ENCODE data around the gene RELT.

RELT gene

DNA sequence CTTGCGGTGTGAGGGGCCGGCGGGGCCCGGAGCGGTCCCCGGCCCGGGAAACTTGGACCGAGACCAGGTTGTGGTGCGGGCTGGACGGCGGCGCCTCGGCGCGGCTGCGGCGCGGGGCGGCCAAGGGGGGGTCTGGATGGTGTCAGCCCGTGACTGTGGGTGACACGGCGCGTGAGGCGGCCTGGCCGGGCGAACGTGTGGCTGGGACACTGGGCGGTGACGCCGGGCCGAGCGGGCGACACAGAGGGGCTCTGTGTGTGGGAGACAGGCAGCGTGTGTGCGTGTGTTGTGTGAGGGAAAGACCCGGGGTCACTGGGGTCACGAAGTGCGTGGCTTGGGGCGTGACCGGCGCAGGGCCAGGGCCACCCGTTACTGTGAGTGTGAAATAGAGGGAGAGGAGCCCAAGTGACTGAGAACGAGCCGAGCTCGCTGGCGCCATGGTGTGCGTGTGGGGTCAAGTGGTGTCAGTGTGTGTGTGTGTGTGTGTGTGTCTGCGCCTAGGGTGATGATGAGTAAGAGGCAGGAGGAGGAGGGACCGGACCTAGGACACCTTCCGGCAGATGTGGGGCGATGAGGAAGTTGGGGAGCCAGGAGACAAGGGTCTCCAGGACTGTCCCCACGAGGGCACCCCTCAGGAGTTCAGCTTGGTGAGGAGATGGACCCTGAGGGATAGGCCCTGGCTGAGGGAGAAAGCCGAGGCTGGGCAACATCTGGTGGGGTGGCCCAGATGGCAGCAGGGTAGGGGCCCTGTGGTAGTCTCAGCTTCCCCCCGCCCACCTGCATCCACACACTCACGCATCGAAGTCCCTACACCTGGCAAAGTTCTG is 817 bp downstream of the RELT start:
- FAIRE-seq (no peak), DNase-seq (ENCODE audit: insufficient read length, low spot score) (peak; percentile 91)
- peak; percentile 86 for TF ChIP-seq POLR2A (IDR thresholded peaks at IDR 0.05; ENCODE audit: low read depth, low read length)

DNA sequence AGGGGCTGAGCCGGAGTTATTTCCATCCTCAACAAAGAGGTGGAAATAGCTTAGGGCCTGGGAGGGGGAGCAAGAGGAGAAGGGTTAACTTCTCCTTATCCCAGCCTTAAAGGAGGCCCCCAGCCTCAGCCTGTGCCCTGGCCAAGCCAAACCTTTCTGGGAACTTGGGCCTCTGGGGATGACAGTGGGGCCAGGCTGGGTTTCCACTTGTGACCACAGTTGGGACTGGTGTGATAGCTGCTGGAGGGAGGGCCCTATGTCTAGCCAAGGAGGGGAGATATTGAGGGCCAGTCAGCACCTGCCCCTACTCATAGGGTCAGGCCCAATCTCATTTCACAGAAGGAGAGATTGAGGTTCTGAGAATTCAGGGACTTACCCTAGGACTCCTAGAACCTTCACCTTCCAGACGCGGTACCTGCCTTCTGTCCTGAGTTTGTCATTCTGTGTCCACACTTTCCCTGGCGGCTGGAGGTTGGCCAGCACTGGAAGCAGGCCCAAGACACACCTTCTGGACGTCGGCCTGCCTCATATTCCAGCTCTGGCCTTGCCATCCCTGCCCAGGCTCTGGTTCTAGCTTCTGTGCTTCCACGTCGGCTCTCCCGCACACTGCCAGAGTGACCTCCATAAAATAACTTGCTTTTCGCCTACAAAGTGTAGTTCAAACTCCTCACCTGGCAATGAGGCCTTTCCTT is 3.1 kb downstream of the RELT start:
- no peak for FAIRE-seq
- DNase-seq (ENCODE audit: insufficient read length, low spot score): no peak
- TF ChIP-seq POLR2A (IDR thresholded peaks at IDR 0.05; ENCODE audit: low read depth, low read length): no peak

DNA sequence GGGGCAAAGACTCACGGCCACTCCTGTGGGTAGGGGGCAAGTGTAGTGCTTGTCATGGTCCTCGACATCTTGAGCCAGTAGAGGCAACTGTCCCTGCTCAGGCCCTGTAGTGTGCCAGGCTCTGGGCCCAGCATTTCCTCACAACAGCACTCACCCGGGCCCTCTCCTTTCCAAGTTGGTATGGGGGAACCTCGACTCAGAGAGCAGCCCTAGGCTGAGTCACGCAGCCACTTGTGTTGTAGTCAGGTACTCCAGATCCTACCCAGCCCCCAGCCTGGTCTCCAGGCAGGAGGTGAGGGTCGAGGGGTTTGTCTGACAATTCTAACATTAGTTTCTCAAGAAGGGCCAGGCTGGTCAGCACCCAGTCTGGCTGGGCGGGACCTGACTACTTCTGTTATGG is 4.1 kb downstream of the RELT start:
- FAIRE-seq: no peak
- no peak for DNase-seq (ENCODE audit: insufficient read length, low spot score)
- no peak for TF ChIP-seq POLR2A (IDR thresholded peaks at IDR 0.05; ENCODE audit: low read depth, low read length)

- no peak for DNase-seq (ENCODE audit: insufficient read length, low spot score)
- FAIRE-seq: no peak
- no peak for TF ChIP-seq POLR2A (IDR thresholded peaks at IDR 0.05; ENCODE audit: low read depth, low read length)
These were observed 4.8 kb downstream of the RELT start for GRCh38 chr11:73380897-73381410.

DNA sequence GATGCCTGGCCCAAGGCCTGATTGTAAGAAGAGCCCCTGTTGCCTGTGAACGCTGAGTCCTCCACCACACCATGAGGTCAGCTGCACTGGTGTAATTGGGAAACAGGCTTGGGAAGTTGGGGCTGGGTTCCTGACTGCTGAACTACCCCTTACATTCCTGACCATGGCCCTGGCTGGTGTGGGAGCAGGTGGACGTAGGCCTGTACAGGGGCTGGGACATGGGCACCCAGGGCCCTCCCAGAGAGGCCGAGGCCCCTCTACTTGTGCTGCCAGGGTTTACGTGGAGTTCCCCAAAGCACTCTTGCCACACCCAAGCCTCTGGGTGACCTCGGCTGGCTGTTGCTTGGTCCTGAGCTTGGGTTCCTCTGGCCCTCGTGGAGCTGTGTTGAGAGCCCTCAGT is 5.4 kb downstream of the RELT start:
- FAIRE-seq (no peak), DNase-seq (ENCODE audit: insufficient read length, low spot score) (no peak)
- no peak for TF ChIP-seq POLR2A (IDR thresholded peaks at IDR 0.05; ENCODE audit: low read depth, low read length)

- TF ChIP-seq POLR2A (IDR thresholded peaks at IDR 0.05; ENCODE audit: low read depth, low read length): no peak
- DNase-seq (ENCODE audit: insufficient read length, low spot score) (no peak), FAIRE-seq (no peak)
These were observed 6.0 kb downstream of the RELT start for GRCh38 chr11:73382183-73382582.

DNA sequence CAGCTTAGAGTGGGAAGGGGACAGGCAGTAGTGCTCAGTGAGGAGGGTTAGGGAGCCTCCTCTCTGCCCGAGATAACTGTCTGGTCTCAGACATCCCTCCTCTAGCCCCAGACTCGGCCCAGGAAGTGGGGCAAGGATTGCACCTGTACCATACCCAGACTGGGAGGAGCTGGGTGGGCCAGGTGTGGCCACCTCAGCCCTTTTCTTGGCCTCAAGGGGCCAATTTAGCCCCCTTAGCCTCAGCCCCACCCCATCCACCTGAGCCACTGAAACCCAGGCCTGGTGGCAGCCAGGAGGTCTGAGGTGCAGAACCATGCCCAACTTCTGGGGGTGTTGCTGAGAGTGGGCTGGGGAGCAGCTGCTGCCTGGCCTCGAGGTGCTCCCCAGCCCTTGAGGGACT is 6.5 kb downstream of the RELT start:
- FAIRE-seq (no peak), DNase-seq (ENCODE audit: insufficient read length, low spot score) (no peak)
- TF ChIP-seq POLR2A (IDR thresholded peaks at IDR 0.05; ENCODE audit: low read depth, low read length): no peak

GRCh38 chr11:73383249-73384124 is 7.3 kb downstream of the RELT start:
- no peak for TF ChIP-seq POLR2A (IDR thresholded peaks at IDR 0.05; ENCODE audit: low read depth, low read length)
- FAIRE-seq (no peak), DNase-seq (ENCODE audit: insufficient read length, low spot score) (no peak)

DNA sequence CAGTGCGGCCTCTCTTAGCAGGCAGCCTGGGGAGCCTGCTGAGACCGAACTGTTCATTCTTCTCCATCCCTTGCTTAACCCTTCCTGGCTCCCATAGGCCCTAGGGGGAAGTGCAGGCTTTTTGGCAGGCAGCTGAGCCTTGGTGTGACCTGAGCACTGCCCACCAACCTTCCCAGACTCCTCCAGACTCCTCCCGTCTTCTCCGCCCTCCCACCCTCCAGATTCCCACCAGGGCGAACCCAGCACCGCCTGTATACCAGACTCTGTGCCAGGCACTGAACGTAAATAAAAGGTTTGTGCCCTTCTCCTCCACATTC is 7.9 kb downstream of the RELT start:
- no peak for DNase-seq (ENCODE audit: insufficient read length, low spot score)
- no peak for TF ChIP-seq POLR2A (IDR thresholded peaks at IDR 0.05; ENCODE audit: low read depth, low read length)
- no peak for FAIRE-seq

- TF ChIP-seq POLR2A (IDR thresholded peaks at IDR 0.05; ENCODE audit: low read depth, low read length): no peak
- FAIRE-seq: no peak
- no peak for DNase-seq (ENCODE audit: insufficient read length, low spot score)
These were observed 8.3 kb downstream of the RELT start for GRCh38 chr11:73384531-73384871.

GRCh38 chr11:73384872-73385689 is 8.9 kb downstream of the RELT start:
- TF ChIP-seq POLR2A (IDR thresholded peaks at IDR 0.05; ENCODE audit: low read depth, low read length): no peak
- no peak for FAIRE-seq
- DNase-seq (ENCODE audit: insufficient read length, low spot score): no peak

DNA sequence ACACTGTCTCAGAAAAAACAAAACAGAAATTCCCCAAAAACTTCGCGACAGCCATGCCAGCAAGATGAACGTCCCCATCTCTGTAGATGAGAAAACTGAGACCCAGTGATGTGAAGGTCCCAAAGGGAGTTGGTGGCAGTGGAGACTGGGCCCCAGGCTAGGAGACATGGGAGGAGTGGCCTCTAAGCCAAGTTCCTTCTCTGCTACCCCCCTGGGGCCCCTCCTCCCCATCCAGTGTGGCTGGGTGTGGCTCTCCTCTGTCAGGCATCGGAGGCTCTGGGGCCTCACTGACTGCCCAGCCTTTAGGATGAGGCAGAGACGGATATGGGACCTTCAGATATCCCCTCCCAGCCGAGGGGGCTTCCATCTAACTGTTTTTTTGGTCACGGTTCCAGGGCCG is 9.8 kb downstream of the RELT start:
- DNase-seq (ENCODE audit: insufficient read length, low spot score) (no peak), FAIRE-seq (no peak)
- TF ChIP-seq POLR2A (IDR thresholded peaks at IDR 0.05; ENCODE audit: low read depth, low read length): no peak

DNA sequence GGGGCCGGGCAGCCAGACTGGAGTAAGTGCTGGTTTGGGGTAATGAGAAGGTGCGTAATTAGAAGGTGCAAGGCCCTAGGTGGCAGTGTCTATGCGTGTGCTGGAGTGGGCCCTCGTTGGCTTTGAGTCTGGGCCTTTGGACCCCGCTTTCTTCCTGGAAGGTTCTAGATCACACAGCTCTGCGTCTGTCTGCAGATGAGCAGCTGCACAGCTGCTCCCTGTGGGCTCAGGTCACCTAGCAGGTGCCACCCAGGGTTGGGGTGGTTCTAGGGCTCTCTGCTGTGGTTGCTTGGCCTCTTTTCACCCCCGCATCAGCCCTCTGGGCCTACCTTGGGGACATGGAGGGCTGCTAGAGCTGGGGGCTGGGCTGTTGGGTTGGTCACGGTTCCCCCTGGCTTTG is 10.3 kb downstream of the RELT start:
- TF ChIP-seq POLR2A (IDR thresholded peaks at IDR 0.05; ENCODE audit: low read depth, low read length): no peak
- FAIRE-seq: no peak

More for the DNA sequence above, 10.3 kb downstream of the RELT start:
- no peak for DNase-seq (ENCODE audit: insufficient read length, low spot score)

All from H54 (cell line).